T47D (cell line): ENCODE measurements around the gene GIGYF1.

Experiments used
- DNase-seq, 2 experiments: peaks; one replicate each; pipeline versions ENCODE4 v3.0.0 to v3.0.0-alpha.2; 2011 to 2012; ENCODE audit warnings: low read depth in 1 of 2, low spot score in 1 of 2
- JUND ChIP-seq: IDR thresholded peaks from 2 replicates; pipeline ENCODE4 v1.6.1; 2012; ENCODE audit warnings: low read depth
- in situ Hi-C: cut with HindIII; loops from 2 replicates; pipeline ENCODE4 v1.10.0; 2016; ENCODE audit warnings: low sequenced_read_pairs, low pct_unique_long_range_greater_than_20kb

GIGYF1 gene

GRCh38 chr7:100685049-100685605 lies 8.9 kb downstream of the GIGYF1 start:
- TF ChIP-seq JUND = no peak
- in situ Hi-C loops = no loop called here
- DNase-seq = no peak

- DNase-seq = no peak
- in situ Hi-C loops = no loop called here
- TF ChIP-seq JUND = no peak
Measured at GRCh38 chr7:100684534-100685042, 9.5 kb downstream of the GIGYF1 start.

- TF ChIP-seq JUND = no peak
- no peak for DNase-seq
- in situ Hi-C loops = no loop called here
Measured at GRCh38 chr7:100683659-100684533, 10.2 kb downstream of the GIGYF1 start.

GRCh38 chr7:100682991-100683658 lies 10.9 kb downstream of the GIGYF1 start:
- in situ Hi-C loops = no loop called here
- DNase-seq = no peak
- TF ChIP-seq JUND = no peak

- in situ Hi-C loops = no loop called here
- no peak for DNase-seq
- TF ChIP-seq JUND = no peak
Measured at GRCh38 chr7:100682228-100682741, 11.8 kb downstream of the GIGYF1 start.

GRCh38 chr7:100681491-100682227 lies 12.4 kb downstream of the GIGYF1 start:
- in situ Hi-C loops = no loop called here
- no peak for DNase-seq

GRCh38 chr7:100680576-100681271 lies 13.3 kb downstream of the GIGYF1 start:
- no peak for DNase-seq
- in situ Hi-C loops = no loop called here
- no peak for TF ChIP-seq JUND

More at GRCh38 chr7:100681491-100682227, 12.4 kb downstream of the GIGYF1 start:
- TF ChIP-seq JUND = no peak

- TF ChIP-seq JUND = no peak
- in situ Hi-C loops = no loop called here
- DNase-seq = no peak
Measured at GRCh38 chr7:100679927-100680575, 14.0 kb downstream of the GIGYF1 start.

- no peak for DNase-seq
- in situ Hi-C loops = no loop called here
- TF ChIP-seq JUND = no peak
Measured at GRCh38 chr7:100679129-100679926, 14.7 kb downstream of the GIGYF1 start.

GRCh38 chr7:100678291-100678984 lies 15.6 kb downstream of the GIGYF1 start:
- in situ Hi-C loops = no loop called here
- no peak for TF ChIP-seq JUND
- DNase-seq = no peak
